Liver (tissue), 9 donors: ENCODE data around the gene CD46. TPM values are rescaled to one million over a fixed set of nuclear protein-coding genes. Genes with fewer than 3 reads are reported as not detected.

ENCODE experiments used
- DNase-seq: peaks from one replicate; pipeline ENCODE4 v3.0.0-alpha.2; 2017; ENCODE audit warnings: low spot score
- H3K27ac ChIP-seq, 2 donors: one replicate each; pipeline ENCODE4 v1.7.0; 2013; ENCODE audit warnings: inconsistent platforms in 2 of 2, low read length in 2 of 2, control low read depth in 1 of 2, low read depth in 1 of 2, mild to moderate bottlenecking in 1 of 2
- H3K27me3 ChIP-seq, 4 donors: one replicate each; pipeline versions ENCODE4 v1.6.1 to v1.7.0; 2013; ENCODE audit warnings: low read length in 3 of 4, inconsistent platforms in 1 of 4, mild to moderate bottlenecking in 1 of 4, moderate library complexity in 1 of 4; ENCODE audit not compliant: control insufficient read depth in 4 of 4, insufficient read depth in 4 of 4
- H3K36me3 ChIP-seq, 4 donors: one replicate each; pipeline versions ENCODE4 v1.6.1 to v1.7.0; 2013; ENCODE audit warnings: low read length in 3 of 4, mild to moderate bottlenecking in 3 of 4, low read depth in 1 of 4, moderate library complexity in 1 of 4; ENCODE audit not compliant: control insufficient read depth in 4 of 4, insufficient read depth in 3 of 4
- H3K4me1 ChIP-seq, 4 donors: one replicate each; pipeline versions ENCODE4 v1.6.1 to v1.7.0; 2013; ENCODE audit warnings: low read length in 3 of 4, mild to moderate bottlenecking in 3 of 4, moderate library complexity in 1 of 4; ENCODE audit not compliant: control insufficient read depth in 4 of 4, insufficient read depth in 4 of 4
- H3K4me3 ChIP-seq, 3 donors: one replicate each; pipeline versions ENCODE4 v1.6.1 to v1.7.0; 2013; ENCODE audit warnings: low read length in 3 of 3, control low read depth in 1 of 3, low read depth in 1 of 3, mild to moderate bottlenecking in 1 of 3
- H3K9ac ChIP-seq, 2 donors: one replicate each; pipeline ENCODE4 v1.7.0; 2013; ENCODE audit warnings: low read length in 2 of 2, mild to moderate bottlenecking in 2 of 2, moderate library complexity in 2 of 2, control low read depth in 1 of 2, low read depth in 1 of 2
- H3K9me3 ChIP-seq, 4 donors: one replicate each; pipeline versions ENCODE4 v1.6.1 to v1.7.0; 2013; ENCODE audit warnings: low read length in 3 of 4; ENCODE audit not compliant: control insufficient read depth in 4 of 4
- FOXA1 ChIP-seq: IDR thresholded peaks from 2 replicates; pipeline ENCODE4 v1.6.1; 2016; ENCODE audit warnings: antibody characterized with exemption
- FOXA2 ChIP-seq: IDR thresholded peaks from 2 replicates; pipeline ENCODE4 v1.6.1; 2016; ENCODE audit warnings: antibody characterized with exemption
- GABPA ChIP-seq, 2 donors: IDR thresholded peaks in 1 of 2; conservative IDR thresholded peaks in 1 of 2; 2 replicates each; pipeline ENCODE4 v1.6.1; 2016; ENCODE audit warnings: antibody characterized with exemption in 2 of 2, mild to moderate bottlenecking in 1 of 2, moderate library complexity in 1 of 2
- HNF4A ChIP-seq, 2 donors: conservative IDR thresholded peaks; 2 replicates each; pipeline ENCODE4 v1.6.1; 2016; ENCODE audit warnings: antibody characterized with exemption in 2 of 2, mild to moderate bottlenecking in 2 of 2
- RAD21 ChIP-seq, 2 donors: IDR thresholded peaks; 2 replicates each; pipeline ENCODE4 v1.6.1; 2016; ENCODE audit warnings: antibody characterized with exemption in 2 of 2, mild to moderate bottlenecking in 2 of 2
- RXRA ChIP-seq, 2 donors: IDR thresholded peaks; 2 replicates each; pipeline ENCODE4 v1.6.1; 2017 to 2018; ENCODE audit warnings: antibody characterized with exemption in 2 of 2, mild to moderate bottlenecking in 1 of 2
- SP1 ChIP-seq: IDR thresholded peaks from 2 replicates; pipeline ENCODE4 v1.6.1; 2018; ENCODE audit warnings: antibody characterized with exemption, mild to moderate bottlenecking
- TAF1 ChIP-seq: conservative IDR thresholded peaks from 2 replicates; pipeline ENCODE4 v1.6.1; 2016; ENCODE audit warnings: antibody characterized with exemption, mild to moderate bottlenecking
- YY1 ChIP-seq: IDR thresholded peaks from 2 replicates; pipeline ENCODE4 v1.6.1; 2016; ENCODE audit warnings: antibody characterized with exemption, mild to moderate bottlenecking
- WGBS: extraction: QIAGEN DNeasy Blood & Tissue Kit; methylation state at CpG from one replicate; pipeline ENCODE4 v1.1.7; 2013; 5-methylcytosine and 5-hydroxymethylcytosine counted together
- polyA plus RNA-seq, 2 donors: library from polyadenylated mRNA; stranded (reverse) in 1 of 2; unstranded in 1 of 2; fragments of 200-250 nt in 1 of 2; fragments of >200 nt in 1 of 2; fragmentation: Nextera tagmentation in 1 of 2; extraction: Ambion mirVana in 1 of 2; gene quantifications; one replicate each; pipeline versions ENCODE4 v1.2.1 to v1.2.3, GENCODE V29; 2013 to 2015
- total RNA-seq, 2 donors: library from RNA; depleted of rRNA; stranded (reverse); fragments of >200 nt; gene quantifications; one replicate each; pipeline ENCODE4 v1.2.3, GENCODE V29; 2014
- TF ChIP-seq, protein P1 (sequence below): fragments of 150-350 bp; IDR thresholded peaks from 2 replicates; pipeline ENCODE4 v1.5.1; 2017; ENCODE audit warnings: improper control_type of control experiment, low read depth, low read length; ENCODE audit not compliant: missing input control
- TF ChIP-seq, protein P2 (sequence below): IDR thresholded peaks from 2 replicates; pipeline ENCODE4 v1.6.1; 2016; ENCODE audit warnings: antibody characterized with exemption, mild to moderate bottlenecking
- TF ChIP-seq, protein P3 (sequence below): IDR thresholded peaks from 2 replicates; pipeline ENCODE4 v1.6.1; 2016; ENCODE audit warnings: antibody characterized with exemption
- TF ChIP-seq, protein P4 (sequence below): IDR thresholded peaks from 2 replicates; pipeline ENCODE4 v1.6.1; 2016; ENCODE audit warnings: antibody characterized with exemption
- donor health status: healthy.
- donor health status: healthy.
- donor health status: healthy.
- donor health status: healthy.
- donor health status: healthy.

Gene CD46
- total and polyA plus RNA-seq, 4 donors, result 71.3 to 177 (median 121) TPM

DNA sequence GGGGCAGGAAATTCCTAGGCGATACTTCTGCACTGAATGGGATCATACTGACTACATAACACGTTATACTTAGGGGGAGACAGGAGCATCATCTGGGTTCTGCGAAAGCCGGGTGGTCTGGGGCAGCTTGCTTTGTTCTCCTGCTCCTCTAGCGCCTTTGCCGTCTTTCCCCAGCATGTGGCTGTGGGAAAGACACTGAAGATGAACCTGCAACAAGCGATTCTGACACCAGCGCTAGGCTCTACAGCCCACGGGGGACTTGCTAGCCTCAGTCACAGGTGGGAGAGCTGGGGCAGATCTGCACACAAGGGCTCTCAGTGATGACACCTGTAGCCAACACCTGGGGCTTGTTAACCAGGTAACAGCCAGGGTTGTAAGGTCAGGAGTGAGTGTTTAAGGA, 51.8 kb downstream of the CD46 start:
- WGBS, result 89% methylated on average over 9 of the region's 9 CpGs
- no peak for DNase-seq
- Histone ChIP-seq H3K4me1 (peaks cover 4 to 9% (median 8%) of the 10 kb centered on the region in 4 donors), H3K36me3 (peaks cover 17 to 68% (median 60%) of the 10 kb centered on the region in 4 donors), H3K27me3 (no peaks in the 10 kb centered on the region), H3K9ac (no peak overlapping the region), H3K27ac (no peak overlapping the region), H3K4me3 (no peak overlapping the region), H3K9me3 (no peaks in the 10 kb centered on the region)
- TF ChIP-seq SP1 (no peak), FOXA2 (no peak), HNF4A (conservative IDR thresholded peaks at IDR 0.05) (no peak), TAF1 (no peak), FOXA1 (no peak), GABPA (IDR thresholded peaks at IDR 0.05 in 1 of 2, conservative IDR thresholded peaks at IDR 0.05 in 1 of 2) (no peak), YY1 (no peak)
- TF ChIP-seq, protein P1, sequence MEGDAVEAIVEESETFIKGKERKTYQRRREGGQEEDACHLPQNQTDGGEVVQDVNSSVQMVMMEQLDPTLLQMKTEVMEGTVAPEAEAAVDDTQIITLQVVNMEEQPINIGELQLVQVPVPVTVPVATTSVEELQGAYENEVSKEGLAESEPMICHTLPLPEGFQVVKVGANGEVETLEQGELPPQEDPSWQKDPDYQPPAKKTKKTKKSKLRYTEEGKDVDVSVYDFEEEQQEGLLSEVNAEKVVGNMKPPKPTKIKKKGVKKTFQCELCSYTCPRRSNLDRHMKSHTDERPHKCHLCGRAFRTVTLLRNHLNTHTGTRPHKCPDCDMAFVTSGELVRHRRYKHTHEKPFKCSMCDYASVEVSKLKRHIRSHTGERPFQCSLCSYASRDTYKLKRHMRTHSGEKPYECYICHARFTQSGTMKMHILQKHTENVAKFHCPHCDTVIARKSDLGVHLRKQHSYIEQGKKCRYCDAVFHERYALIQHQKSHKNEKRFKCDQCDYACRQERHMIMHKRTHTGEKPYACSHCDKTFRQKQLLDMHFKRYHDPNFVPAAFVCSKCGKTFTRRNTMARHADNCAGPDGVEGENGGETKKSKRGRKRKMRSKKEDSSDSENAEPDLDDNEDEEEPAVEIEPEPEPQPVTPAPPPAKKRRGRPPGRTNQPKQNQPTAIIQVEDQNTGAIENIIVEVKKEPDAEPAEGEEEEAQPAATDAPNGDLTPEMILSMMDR, result no peak
- TF ChIP-seq, protein P2, sequence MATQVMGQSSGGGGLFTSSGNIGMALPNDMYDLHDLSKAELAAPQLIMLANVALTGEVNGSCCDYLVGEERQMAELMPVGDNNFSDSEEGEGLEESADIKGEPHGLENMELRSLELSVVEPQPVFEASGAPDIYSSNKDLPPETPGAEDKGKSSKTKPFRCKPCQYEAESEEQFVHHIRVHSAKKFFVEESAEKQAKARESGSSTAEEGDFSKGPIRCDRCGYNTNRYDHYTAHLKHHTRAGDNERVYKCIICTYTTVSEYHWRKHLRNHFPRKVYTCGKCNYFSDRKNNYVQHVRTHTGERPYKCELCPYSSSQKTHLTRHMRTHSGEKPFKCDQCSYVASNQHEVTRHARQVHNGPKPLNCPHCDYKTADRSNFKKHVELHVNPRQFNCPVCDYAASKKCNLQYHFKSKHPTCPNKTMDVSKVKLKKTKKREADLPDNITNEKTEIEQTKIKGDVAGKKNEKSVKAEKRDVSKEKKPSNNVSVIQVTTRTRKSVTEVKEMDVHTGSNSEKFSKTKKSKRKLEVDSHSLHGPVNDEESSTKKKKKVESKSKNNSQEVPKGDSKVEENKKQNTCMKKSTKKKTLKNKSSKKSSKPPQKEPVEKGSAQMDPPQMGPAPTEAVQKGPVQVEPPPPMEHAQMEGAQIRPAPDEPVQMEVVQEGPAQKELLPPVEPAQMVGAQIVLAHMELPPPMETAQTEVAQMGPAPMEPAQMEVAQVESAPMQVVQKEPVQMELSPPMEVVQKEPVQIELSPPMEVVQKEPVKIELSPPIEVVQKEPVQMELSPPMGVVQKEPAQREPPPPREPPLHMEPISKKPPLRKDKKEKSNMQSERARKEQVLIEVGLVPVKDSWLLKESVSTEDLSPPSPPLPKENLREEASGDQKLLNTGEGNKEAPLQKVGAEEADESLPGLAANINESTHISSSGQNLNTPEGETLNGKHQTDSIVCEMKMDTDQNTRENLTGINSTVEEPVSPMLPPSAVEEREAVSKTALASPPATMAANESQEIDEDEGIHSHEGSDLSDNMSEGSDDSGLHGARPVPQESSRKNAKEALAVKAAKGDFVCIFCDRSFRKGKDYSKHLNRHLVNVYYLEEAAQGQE, result no peak
- TF ChIP-seq, protein P3, sequence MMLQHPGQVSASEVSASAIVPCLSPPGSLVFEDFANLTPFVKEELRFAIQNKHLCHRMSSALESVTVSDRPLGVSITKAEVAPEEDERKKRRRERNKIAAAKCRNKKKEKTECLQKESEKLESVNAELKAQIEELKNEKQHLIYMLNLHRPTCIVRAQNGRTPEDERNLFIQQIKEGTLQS, result no peak

DNA sequence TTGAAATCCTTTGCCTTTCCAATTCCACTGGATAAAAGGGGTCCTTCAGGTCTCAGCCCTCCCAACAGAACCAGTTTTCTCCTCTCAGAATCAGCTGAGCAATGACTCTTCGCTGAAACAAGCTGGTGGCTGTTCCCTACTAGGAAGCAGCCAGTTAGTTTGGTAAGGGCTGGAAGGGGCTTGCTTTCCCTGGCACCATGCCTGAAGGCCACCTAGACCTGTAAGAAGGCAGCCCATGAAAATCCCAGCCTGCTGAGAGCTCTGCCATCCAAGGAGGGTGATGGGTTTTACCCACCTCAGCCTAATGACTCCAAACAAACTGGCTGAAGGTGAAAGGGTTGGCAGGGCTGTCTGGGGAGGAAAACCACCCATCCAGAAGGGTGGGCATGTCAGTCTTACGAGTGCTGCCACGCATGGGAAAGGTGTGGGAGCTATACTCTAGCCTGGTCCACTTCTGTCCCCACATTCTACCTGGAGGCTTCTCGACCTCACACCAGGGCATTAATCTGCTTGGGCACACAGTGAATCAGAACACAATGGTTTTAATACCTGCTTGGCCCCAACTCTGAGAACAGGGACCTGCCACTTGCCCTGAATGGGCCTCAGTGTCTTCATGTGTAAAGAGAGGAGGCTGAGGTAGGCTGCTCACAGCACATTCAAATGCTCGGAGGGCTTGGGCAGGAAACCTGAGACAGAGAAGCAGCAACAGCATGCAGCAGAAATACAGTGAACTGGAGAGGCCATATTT, 53.0 kb downstream of the CD46 start:
- 86% methylated on average over 5 of the region's 5 CpGs for WGBS
- TF ChIP-seq HNF4A (conservative IDR thresholded peaks at IDR 0.05), result no peak
- TF ChIP-seq TAF1, result no peak
- TF ChIP-seq FOXA1, result no peak
- Histone ChIP-seq H3K36me3 (peaks cover 16 to 76% (median 69%) of the 10 kb centered on the region in 4 donors), H3K4me3 (no peak overlapping the region), H3K27me3 (no peaks in the 10 kb centered on the region), H3K9ac (no peak overlapping the region), H3K4me1 (peaks cover 4 to 21% (median 19%) of the 10 kb centered on the region in 4 donors), H3K9me3 (no peaks in the 10 kb centered on the region), H3K27ac (no peak overlapping the region)
- no peak for DNase-seq

DNA sequence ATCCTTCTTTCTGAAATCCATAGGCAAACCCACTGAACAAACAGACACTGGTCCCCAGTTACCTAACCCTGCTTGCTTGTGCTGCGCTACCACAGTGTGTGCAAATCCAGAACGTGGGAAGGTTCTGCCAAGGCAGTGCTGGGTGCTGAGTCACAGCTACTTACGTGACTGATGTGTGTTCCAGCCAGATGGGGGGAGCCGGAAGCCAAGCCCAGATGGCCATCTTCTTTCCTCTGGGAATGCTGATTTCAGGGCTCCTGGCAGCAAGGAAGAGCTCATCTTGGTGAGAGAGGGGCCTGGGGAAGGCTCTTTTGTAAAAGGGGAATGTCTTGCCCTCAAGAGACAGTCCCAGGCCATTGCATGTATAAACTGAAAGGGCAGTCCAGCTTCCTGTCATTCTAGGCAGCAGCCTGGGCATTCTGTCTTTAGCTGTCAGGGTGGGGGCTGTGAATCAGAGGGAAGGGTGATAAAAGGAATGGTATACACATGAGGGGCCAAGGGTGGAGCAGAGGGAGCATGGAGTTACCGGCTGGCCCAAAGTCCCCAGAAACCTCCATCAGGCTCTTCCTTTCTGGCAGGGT, 54.1 kb downstream of the CD46 start:
- Histone ChIP-seq H3K9me3 (no peaks in the 10 kb centered on the region), H3K9ac (no peak overlapping the region), H3K4me1 (peaks cover 4 to 32% (median 30%) of the 10 kb centered on the region in 4 donors), H3K4me3 (no peak overlapping the region), H3K27ac (peak overlapping the region; percentile 16 to 33), H3K36me3 (peaks cover 13 to 83% (median 73%) of the 10 kb centered on the region in 4 donors), H3K27me3 (no peaks in the 10 kb centered on the region)
- WGBS, result 72% methylated on average over 5 of the region's 5 CpGs
- DNase-seq, result no peak
- TF ChIP-seq, protein P2, result no peak
- no peak for TF ChIP-seq RAD21 (IDR thresholded peaks at IDR 0.05)
- no peak for TF ChIP-seq RXRA (IDR thresholded peaks at IDR 0.05)
- TF ChIP-seq, protein P3, result no peak
- no peak for TF ChIP-seq YY1
- TF ChIP-seq, protein P4, sequence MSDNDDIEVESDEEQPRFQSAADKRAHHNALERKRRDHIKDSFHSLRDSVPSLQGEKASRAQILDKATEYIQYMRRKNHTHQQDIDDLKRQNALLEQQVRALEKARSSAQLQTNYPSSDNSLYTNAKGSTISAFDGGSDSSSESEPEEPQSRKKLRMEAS, result no peak
